ENCODE results near the gene ZKSCAN5. TPM values are rescaled to one million over a fixed set of nuclear protein-coding genes. Genes with fewer than 3 reads are reported as not detected.
"Not testable (repeated sequence)": the region's sequence is repeated elsewhere in the genome, so short reads cannot be mapped to it uniquely, and the experiment has no call there.

Gene ZKSCAN5
- total RNA-seq, 1 experiment from 2014 or later: 13.3 TPM

DNA sequence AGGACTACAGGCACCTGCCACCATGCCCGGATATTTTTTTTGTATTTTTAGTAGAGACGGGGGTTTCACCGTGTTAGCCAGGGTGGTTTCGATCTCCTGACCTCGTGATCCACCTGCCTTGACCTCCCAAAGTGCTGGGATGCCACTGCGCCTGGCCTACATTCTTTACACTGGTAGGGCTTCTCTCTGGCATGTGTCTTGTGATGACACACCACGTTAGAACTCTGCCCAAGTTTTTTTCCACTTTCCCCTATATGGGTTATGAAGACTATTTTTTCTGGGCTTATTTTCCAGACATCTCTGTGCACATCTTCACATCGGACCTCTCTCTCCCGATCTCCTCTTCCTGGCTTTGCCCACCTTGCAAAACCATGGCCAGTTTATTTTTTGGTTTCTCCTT lies 36.8 kb downstream of the ZKSCAN5 start:
- ChIA-PET POLR2A (no interaction called here), CTCF (no interaction called here)
- Mint-ChIP-seq H3K4me1 (ENCODE audit: low read depth, unreplicated experiment) (no peaks in the 10 kb centered on the region), H3K4me3 (ENCODE audit: unreplicated experiment) (no peak overlapping the region), H3K27ac (ENCODE audit: unreplicated experiment) (no peak overlapping the region), H3K9me3 (ENCODE audit: unreplicated experiment) (peaks cover 18% of the 10 kb centered on the region), H3K36me3 (ENCODE audit: insufficient read depth, unreplicated experiment) (peaks cover 6% of the 10 kb centered on the region), H3K27me3 (ENCODE audit: insufficient read depth, unreplicated experiment) (no peaks in the 10 kb centered on the region)
- Histone ChIP-seq H3K4me1 (no peaks in the 10 kb centered on the region), H3K9me3 (peaks cover 7% of the 10 kb centered on the region), H3K27me3 (replicated peaks; ENCODE audit: control insufficient read depth, insufficient read depth, low read length) (no peaks in the 10 kb centered on the region), H3K36me3 (ENCODE audit: control insufficient read depth, insufficient read depth, low read length) (no peaks in the 10 kb centered on the region), H3K4me3 (ENCODE audit: low read depth, low read length) (no peak overlapping the region)
- TF ChIP-seq, protein P1, sequence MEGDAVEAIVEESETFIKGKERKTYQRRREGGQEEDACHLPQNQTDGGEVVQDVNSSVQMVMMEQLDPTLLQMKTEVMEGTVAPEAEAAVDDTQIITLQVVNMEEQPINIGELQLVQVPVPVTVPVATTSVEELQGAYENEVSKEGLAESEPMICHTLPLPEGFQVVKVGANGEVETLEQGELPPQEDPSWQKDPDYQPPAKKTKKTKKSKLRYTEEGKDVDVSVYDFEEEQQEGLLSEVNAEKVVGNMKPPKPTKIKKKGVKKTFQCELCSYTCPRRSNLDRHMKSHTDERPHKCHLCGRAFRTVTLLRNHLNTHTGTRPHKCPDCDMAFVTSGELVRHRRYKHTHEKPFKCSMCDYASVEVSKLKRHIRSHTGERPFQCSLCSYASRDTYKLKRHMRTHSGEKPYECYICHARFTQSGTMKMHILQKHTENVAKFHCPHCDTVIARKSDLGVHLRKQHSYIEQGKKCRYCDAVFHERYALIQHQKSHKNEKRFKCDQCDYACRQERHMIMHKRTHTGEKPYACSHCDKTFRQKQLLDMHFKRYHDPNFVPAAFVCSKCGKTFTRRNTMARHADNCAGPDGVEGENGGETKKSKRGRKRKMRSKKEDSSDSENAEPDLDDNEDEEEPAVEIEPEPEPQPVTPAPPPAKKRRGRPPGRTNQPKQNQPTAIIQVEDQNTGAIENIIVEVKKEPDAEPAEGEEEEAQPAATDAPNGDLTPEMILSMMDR (IDR thresholded peaks at IDR 0.05; ENCODE audit: insufficient read depth in 1 of 2, low read depth in 1 of 2, low read length in 1 of 2, severe bottlenecking in 1 of 2, unreplicated experiment in 1 of 2): no peak
- intact Hi-C loops (cut with micrococcal nuclease; ENCODE audit: unreplicated experiment): no loop called here
- no TSS peak for BruUV-seq (replicated peaks)
- DNase-seq: no peak

DNA sequence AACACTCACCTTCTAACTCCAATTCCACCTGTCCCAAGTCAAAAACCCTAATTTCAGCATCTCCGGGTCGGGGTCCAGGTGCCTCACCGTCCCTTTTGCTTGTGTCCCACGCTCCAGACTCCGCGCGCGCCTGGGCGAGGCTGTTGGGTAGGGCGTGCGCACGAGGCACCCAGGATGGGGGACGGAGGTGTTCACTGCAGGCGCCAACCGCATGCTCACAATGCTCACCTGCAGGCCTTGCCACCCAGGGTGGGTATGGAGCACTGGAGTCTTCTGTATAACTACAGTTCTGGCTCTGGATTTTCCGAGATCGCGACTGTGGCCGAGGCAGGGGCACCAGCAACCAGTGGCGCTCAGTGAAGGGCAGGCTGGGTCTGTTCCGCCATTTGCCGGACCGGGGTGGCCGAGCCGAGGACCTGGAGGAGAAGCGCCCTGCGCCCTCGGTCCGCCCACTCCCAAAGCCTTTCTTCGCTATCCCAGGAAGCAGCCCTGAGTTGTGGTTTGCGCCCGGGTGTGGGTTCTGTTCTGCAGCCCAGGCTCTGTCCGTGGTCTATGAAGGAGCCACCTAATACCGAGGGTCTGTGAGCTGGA lies 38.7 kb downstream of the ZKSCAN5 start:
- Mint-ChIP-seq H3K9me3 (ENCODE audit: unreplicated experiment) (peaks cover 18% of the 10 kb centered on the region), H3K4me3 (ENCODE audit: unreplicated experiment) (no peak overlapping the region), H3K27ac (ENCODE audit: unreplicated experiment) (no peak overlapping the region), H3K4me1 (ENCODE audit: low read depth, unreplicated experiment) (no peaks in the 10 kb centered on the region), H3K36me3 (ENCODE audit: insufficient read depth, unreplicated experiment) (peaks cover 13% of the 10 kb centered on the region), H3K27me3 (ENCODE audit: insufficient read depth, unreplicated experiment) (no peaks in the 10 kb centered on the region)
- H3K9me3 ChIP-seq: peaks cover 7% of the 10 kb centered on the region
- intact Hi-C loops (cut with micrococcal nuclease; ENCODE audit: unreplicated experiment): no loop called here
- no peaks in the 10 kb centered on the region for H3K4me1 ChIP-seq
- DNase-seq: no peak
- no peaks in the 10 kb centered on the region; the same call in 1 of the 2 replicates for H3K36me3 ChIP-seq (ENCODE audit: control insufficient read depth, insufficient read depth, low read length)
- no peak overlapping the region for H3K4me3 ChIP-seq (ENCODE audit: low read depth, low read length)
- TF ChIP-seq, protein P1 (IDR thresholded peaks at IDR 0.05; ENCODE audit: insufficient read depth in 1 of 2, low read depth in 1 of 2, low read length in 1 of 2, severe bottlenecking in 1 of 2, unreplicated experiment in 1 of 2): no peak
- H3K27me3 ChIP-seq (replicated peaks; ENCODE audit: control insufficient read depth, insufficient read depth, low read length): no peaks in the 10 kb centered on the region
- ChIA-PET POLR2A (no interaction called here), CTCF (no interaction called here)
- BruUV-seq (replicated peaks): no TSS peak

DNA sequence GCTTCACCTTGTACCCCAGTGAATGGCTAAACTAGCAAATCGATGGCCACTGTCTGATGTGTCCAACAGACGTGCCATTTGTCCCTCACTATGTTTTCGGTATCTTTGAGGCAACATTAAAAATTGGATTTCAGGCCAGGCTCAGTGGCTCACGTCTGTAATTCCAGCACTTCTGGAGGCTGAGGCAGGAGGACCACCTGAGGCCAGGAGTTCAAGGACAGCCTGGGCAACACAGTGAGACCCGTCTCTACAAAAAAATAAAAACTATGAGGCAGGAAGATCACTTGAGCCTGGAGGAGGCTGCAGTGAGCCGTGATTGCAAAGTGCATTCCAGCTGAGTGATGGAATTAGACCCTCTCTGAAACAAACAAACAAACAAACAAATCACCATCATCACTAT lies 39.5 kb downstream of the ZKSCAN5 start:
- intact Hi-C loops (cut with micrococcal nuclease; ENCODE audit: unreplicated experiment): no loop called here
- BruUV-seq (replicated peaks): no TSS peak
- TF ChIP-seq, protein P1 (IDR thresholded peaks at IDR 0.05; ENCODE audit: insufficient read depth in 1 of 2, low read depth in 1 of 2, low read length in 1 of 2, severe bottlenecking in 1 of 2, unreplicated experiment in 1 of 2): no peak
- Mint-ChIP-seq H3K27ac (ENCODE audit: unreplicated experiment) (no peak overlapping the region), H3K4me1 (ENCODE audit: low read depth, unreplicated experiment) (no peaks in the 10 kb centered on the region), H3K27me3 (ENCODE audit: insufficient read depth, unreplicated experiment) (no peaks in the 10 kb centered on the region), H3K4me3 (ENCODE audit: unreplicated experiment) (no peak overlapping the region), H3K9me3 (ENCODE audit: unreplicated experiment) (peaks cover 18% of the 10 kb centered on the region), H3K36me3 (ENCODE audit: insufficient read depth, unreplicated experiment) (peaks cover 16% of the 10 kb centered on the region)
- POLR2A ChIA-PET: no interaction called here
- no peaks in the 10 kb centered on the region for H3K4me1 ChIP-seq
- no peak for DNase-seq
- peaks cover 7% of the 10 kb centered on the region for H3K9me3 ChIP-seq
- no peaks in the 10 kb centered on the region for H3K27me3 ChIP-seq (replicated peaks; ENCODE audit: control insufficient read depth, insufficient read depth, low read length)
- CTCF ChIA-PET: no interaction called here
- H3K36me3 ChIP-seq (ENCODE audit: control insufficient read depth, insufficient read depth, low read length): no peaks in the 10 kb centered on the region; the same call in 1 of the 2 replicates
- H3K4me3 ChIP-seq (ENCODE audit: low read depth, low read length): no peak overlapping the region

DNA sequence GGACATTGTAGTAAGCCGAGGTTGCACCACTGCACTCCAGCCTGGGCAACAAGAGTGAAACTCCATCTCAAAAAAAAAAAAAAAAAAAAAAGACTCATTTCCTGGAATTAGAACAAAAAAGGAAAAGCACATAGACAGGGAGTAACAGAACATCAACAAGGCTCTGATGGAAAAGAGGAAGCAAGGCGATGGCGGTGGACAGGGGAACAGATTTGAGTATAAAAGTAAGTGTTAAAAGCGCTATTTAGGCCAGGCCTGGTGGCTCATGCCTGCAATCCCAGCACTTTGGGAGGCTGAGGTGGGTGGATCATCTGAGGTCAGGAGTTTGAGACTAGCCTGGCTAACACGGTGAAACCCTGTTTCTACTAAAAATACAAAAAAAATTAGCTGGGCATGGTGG lies 40.8 kb downstream of the ZKSCAN5 start:
- H3K4me1 ChIP-seq; CTCF ChIA-PET; H3K36me3 ChIP-seq (ENCODE audit: control insufficient read depth, insufficient read depth, low read length); H3K27ac Mint-ChIP-seq (ENCODE audit: unreplicated experiment); H3K27me3 ChIP-seq (replicated peaks; ENCODE audit: control insufficient read depth, insufficient read depth, low read length); H3K4me3 Mint-ChIP-seq (ENCODE audit: unreplicated experiment); DNase-seq; POLR2A ChIA-PET; H3K4me3 ChIP-seq (ENCODE audit: low read depth, low read length); H3K9me3 ChIP-seq; H3K27me3 Mint-ChIP-seq (ENCODE audit: insufficient read depth, unreplicated experiment); H3K4me1 Mint-ChIP-seq (ENCODE audit: low read depth, unreplicated experiment); intact Hi-C loops (cut with micrococcal nuclease; ENCODE audit: unreplicated experiment); BruUV-seq (replicated peaks): not testable (repeated sequence)
- peaks cover 16% of the 10 kb centered on the region for H3K36me3 Mint-ChIP-seq (ENCODE audit: insufficient read depth, unreplicated experiment)
- H3K9me3 Mint-ChIP-seq (ENCODE audit: unreplicated experiment): peaks cover 17% of the 10 kb centered on the region

DNA sequence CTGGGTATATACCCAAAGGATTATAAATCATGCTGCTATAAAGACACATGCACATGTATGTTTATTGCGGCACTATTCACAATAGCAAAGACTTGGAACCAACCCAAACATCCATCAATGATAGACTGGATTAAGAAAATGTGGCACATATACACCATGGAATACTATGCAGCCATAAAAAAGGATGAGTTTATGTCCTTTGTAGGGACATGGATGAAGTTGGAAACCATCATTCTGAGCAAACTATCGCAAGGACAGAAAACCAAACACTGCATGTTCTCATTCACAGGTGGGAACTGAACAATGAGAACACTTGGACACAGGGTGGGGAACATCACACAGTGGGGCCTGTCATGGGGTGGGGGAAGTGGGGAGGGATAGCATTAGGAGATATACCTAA lies 45.1 kb downstream of the ZKSCAN5 start:
- POLR2A ChIA-PET; H3K4me3 Mint-ChIP-seq (ENCODE audit: unreplicated experiment); H3K27me3 Mint-ChIP-seq (ENCODE audit: insufficient read depth, unreplicated experiment); H3K9me3 ChIP-seq; H3K4me1 Mint-ChIP-seq (ENCODE audit: low read depth, unreplicated experiment); DNase-seq; H3K27ac Mint-ChIP-seq (ENCODE audit: unreplicated experiment); H3K9me3 Mint-ChIP-seq (ENCODE audit: unreplicated experiment); BruUV-seq (replicated peaks); H3K4me3 ChIP-seq (ENCODE audit: low read depth, low read length); CTCF ChIA-PET; H3K27me3 ChIP-seq (replicated peaks; ENCODE audit: control insufficient read depth, insufficient read depth, low read length); H3K36me3 ChIP-seq (ENCODE audit: control insufficient read depth, insufficient read depth, low read length); intact Hi-C loops (cut with micrococcal nuclease; ENCODE audit: unreplicated experiment); H3K4me1 ChIP-seq: not testable (repeated sequence)
- H3K36me3 Mint-ChIP-seq (ENCODE audit: insufficient read depth, unreplicated experiment): peaks cover 16% of the 10 kb centered on the region

Data from Caco-2 (cell line).